ENCODE results near the gene GMFB.

GMFB gene

GRCh38 chr14:54453252-54453651, 35.5 kb downstream of the GMFB start:
- DNase-seq (ENCODE audit: low spot score): no peak
- Histone ChIP-seq H3K27ac (ENCODE audit: poor library complexity, severe bottlenecking) (peak overlapping the region; percentile 46), H3K27me3 (ENCODE audit: insufficient read depth, poor library complexity, severe bottlenecking) (no peaks in the 10 kb centered on the region), H3K4me3 (ENCODE audit: severe bottlenecking) (no peak overlapping the region), H3K4me1 (ENCODE audit: insufficient read depth, poor library complexity, severe bottlenecking) (peaks cover 25% of the 10 kb centered on the region), H3K9me3 (ENCODE audit: severe bottlenecking) (no peaks in the 10 kb centered on the region), H3K36me3 (ENCODE audit: low read depth) (no peaks in the 10 kb centered on the region)
- ATAC-seq (ENCODE audit: low read depth): peak; percentile 66
- no peak for TF ChIP-seq CTCF (IDR thresholded peaks at IDR 0.05; ENCODE audit: poor library complexity, severe bottlenecking)

GRCh38 chr14:54451961-54452360, 36.8 kb downstream of the GMFB start:
- no peak for ATAC-seq (ENCODE audit: low read depth)

GRCh38 chr14:54451121-54451601, 37.6 kb downstream of the GMFB start:
- no peaks in the 10 kb centered on the region for H3K36me3 ChIP-seq (ENCODE audit: low read depth)
- DNase-seq (ENCODE audit: low spot score) (no peak), ATAC-seq (ENCODE audit: low read depth) (no peak)
- H3K4me3 ChIP-seq (ENCODE audit: severe bottlenecking): no peak overlapping the region
- no peak overlapping the region for H3K27ac ChIP-seq (ENCODE audit: poor library complexity, severe bottlenecking)
- H3K27me3 ChIP-seq (ENCODE audit: insufficient read depth, poor library complexity, severe bottlenecking): no peaks in the 10 kb centered on the region
- TF ChIP-seq CTCF (IDR thresholded peaks at IDR 0.05; ENCODE audit: poor library complexity, severe bottlenecking): no peak
- H3K9me3 ChIP-seq (ENCODE audit: severe bottlenecking): no peaks in the 10 kb centered on the region
- peaks cover 36% of the 10 kb centered on the region for H3K4me1 ChIP-seq (ENCODE audit: insufficient read depth, poor library complexity, severe bottlenecking)

More at GRCh38 chr14:54451961-54452360, 36.8 kb downstream of the GMFB start:
- no peak overlapping the region for H3K27ac ChIP-seq (ENCODE audit: poor library complexity, severe bottlenecking)
- H3K27me3 ChIP-seq (ENCODE audit: insufficient read depth, poor library complexity, severe bottlenecking): no peaks in the 10 kb centered on the region
- H3K4me1 ChIP-seq (ENCODE audit: insufficient read depth, poor library complexity, severe bottlenecking): peaks cover 28% of the 10 kb centered on the region
- H3K36me3 ChIP-seq (ENCODE audit: low read depth): no peaks in the 10 kb centered on the region
- no peak for TF ChIP-seq CTCF (IDR thresholded peaks at IDR 0.05; ENCODE audit: poor library complexity, severe bottlenecking)
- no peak overlapping the region for H3K4me3 ChIP-seq (ENCODE audit: severe bottlenecking)
- no peaks in the 10 kb centered on the region for H3K9me3 ChIP-seq (ENCODE audit: severe bottlenecking)
- no peak for DNase-seq (ENCODE audit: low spot score)

- no peak for ATAC-seq (ENCODE audit: low read depth)
- no peaks in the 10 kb centered on the region for H3K27me3 ChIP-seq (ENCODE audit: insufficient read depth, poor library complexity, severe bottlenecking)
- H3K4me3 ChIP-seq (ENCODE audit: severe bottlenecking): no peak overlapping the region
- H3K27ac ChIP-seq (ENCODE audit: poor library complexity, severe bottlenecking): no peak overlapping the region
- peaks cover 42% of the 10 kb centered on the region for H3K4me1 ChIP-seq (ENCODE audit: insufficient read depth, poor library complexity, severe bottlenecking)
- no peaks in the 10 kb centered on the region for H3K9me3 ChIP-seq (ENCODE audit: severe bottlenecking)
- no peaks in the 10 kb centered on the region for H3K36me3 ChIP-seq (ENCODE audit: low read depth)
- DNase-seq (ENCODE audit: low spot score): no peak
- no peak for TF ChIP-seq CTCF (IDR thresholded peaks at IDR 0.05; ENCODE audit: poor library complexity, severe bottlenecking)
Observed at GRCh38 chr14:54450535-54450934, 38.2 kb downstream of the GMFB start.

GRCh38 chr14:54447231-54447692, 41.5 kb downstream of the GMFB start:
- H3K36me3 ChIP-seq (ENCODE audit: low read depth): no peaks in the 10 kb centered on the region
- peak overlapping the region; percentile 78 for H3K27ac ChIP-seq (ENCODE audit: poor library complexity, severe bottlenecking)
- H3K4me1 ChIP-seq (ENCODE audit: insufficient read depth, poor library complexity, severe bottlenecking): peaks cover 32% of the 10 kb centered on the region
- DNase-seq (ENCODE audit: low spot score) (peak; percentile 75), ATAC-seq (ENCODE audit: low read depth) (peak; percentile 90)
- H3K9me3 ChIP-seq (ENCODE audit: severe bottlenecking): no peaks in the 10 kb centered on the region
- no peak for TF ChIP-seq CTCF (IDR thresholded peaks at IDR 0.05; ENCODE audit: poor library complexity, severe bottlenecking)
- no peak overlapping the region for H3K4me3 ChIP-seq (ENCODE audit: severe bottlenecking)
- no peaks in the 10 kb centered on the region for H3K27me3 ChIP-seq (ENCODE audit: insufficient read depth, poor library complexity, severe bottlenecking)
